ENCODE data around the gene MYORG. TPM values are rescaled to one million over a fixed set of nuclear protein-coding genes. Genes with fewer than 3 reads are reported as not detected.

Gene MYORG
- total RNA-seq, 4 donors from 2014 or later = 42.0 to 113 (median 66.3) TPM

DNA sequence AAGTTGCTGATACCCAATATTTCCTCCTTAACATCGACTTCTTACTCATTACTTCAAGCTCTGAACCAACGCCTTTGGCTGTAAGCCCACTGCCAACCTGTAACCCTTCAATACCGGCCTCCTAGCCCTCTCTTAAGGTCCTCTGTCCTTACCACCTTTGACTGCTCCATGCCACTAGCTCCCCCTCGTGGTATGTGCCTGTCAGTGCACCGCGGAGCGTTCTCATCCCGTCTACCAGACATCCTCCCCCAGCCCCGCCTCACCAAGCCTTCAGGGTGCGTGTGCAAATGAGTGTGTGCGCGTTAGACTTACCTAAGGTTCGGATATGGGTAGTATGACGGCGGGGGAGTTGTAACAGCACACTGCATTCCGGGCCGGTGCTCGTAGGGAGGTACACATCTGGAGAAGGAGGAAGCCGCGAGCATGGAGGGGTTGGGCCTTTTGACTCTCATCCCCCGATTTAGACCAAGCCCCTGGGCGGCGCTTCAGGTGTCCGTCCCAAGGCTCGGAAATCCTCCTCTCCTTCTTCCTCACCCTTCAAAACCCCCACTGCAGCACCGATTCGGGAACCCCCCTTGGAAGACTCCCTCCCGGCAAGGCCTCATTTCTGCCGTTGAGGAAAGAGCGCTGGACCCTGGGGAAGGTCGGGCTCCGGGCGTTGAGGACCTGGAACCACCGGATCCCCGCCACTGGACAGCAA lies 2.8 kb upstream of the MYORG start:
- Histone ChIP-seq H3K27me3 (no peaks in the 10 kb centered on the region), H3K4me3 (peak overlapping the region; percentile 3 to 45 (median 28)), H3K9me3 (no peaks in the 10 kb centered on the region), H3K4me1 (peaks cover 17 to 37% (median 31%) of the 10 kb centered on the region in 4 donors), H3K36me3 (no peaks in the 10 kb centered on the region), H3K27ac (peak overlapping the region; percentile 74 to 86 (median 78))
- DNase-seq = peak; percentile 94
- 10% methylated on average over 35 of the region's 35 CpGs; no CpG with 5 or more reads in 1 of the 2 donors for WGBS, 2 donors (ENCODE audit: low coverage in 1 of 2)
- in situ Hi-C loops (cut with MboI; ENCODE audit: low pct_ligation_motif_present in 1 of 4, low pct_unique_long_range_greater_than_20kb in 1 of 4, low sequenced_read_pairs in 3 of 4) (loop anchor here in 1 of 4 donors (10.0 kb wide), 1 partner anchor 45 kb away; no protein-coding TSS in a partner anchor), intact Hi-C loops (cut with DNase I; ENCODE audit: low total_unique reads) (loop anchor here (2.0 to 5.0 kb wide), 2 partner anchors 47 to 252 kb away; partner anchors contain the start of gene DCAF12)
- TF ChIP-seq POLR2AphosphoS5 (IDR thresholded peaks at IDR 0.05) (peak in 2 of 3 donors; percentile 28 to 47), POLR2A (IDR thresholded peaks at IDR 0.05) (peak; percentile 41), EP300 (IDR thresholded peaks at IDR 0.05; ENCODE audit: low read depth) (no peak)
- TF ChIP-seq, protein P1, sequence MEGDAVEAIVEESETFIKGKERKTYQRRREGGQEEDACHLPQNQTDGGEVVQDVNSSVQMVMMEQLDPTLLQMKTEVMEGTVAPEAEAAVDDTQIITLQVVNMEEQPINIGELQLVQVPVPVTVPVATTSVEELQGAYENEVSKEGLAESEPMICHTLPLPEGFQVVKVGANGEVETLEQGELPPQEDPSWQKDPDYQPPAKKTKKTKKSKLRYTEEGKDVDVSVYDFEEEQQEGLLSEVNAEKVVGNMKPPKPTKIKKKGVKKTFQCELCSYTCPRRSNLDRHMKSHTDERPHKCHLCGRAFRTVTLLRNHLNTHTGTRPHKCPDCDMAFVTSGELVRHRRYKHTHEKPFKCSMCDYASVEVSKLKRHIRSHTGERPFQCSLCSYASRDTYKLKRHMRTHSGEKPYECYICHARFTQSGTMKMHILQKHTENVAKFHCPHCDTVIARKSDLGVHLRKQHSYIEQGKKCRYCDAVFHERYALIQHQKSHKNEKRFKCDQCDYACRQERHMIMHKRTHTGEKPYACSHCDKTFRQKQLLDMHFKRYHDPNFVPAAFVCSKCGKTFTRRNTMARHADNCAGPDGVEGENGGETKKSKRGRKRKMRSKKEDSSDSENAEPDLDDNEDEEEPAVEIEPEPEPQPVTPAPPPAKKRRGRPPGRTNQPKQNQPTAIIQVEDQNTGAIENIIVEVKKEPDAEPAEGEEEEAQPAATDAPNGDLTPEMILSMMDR (IDR thresholded peaks at IDR 0.05) = peak; percentile 96 to 99 (median 98)

GRCh38 chr9:34378376-34379060 lies 1.8 kb upstream of the MYORG start:
- intact Hi-C loops (cut with DNase I; ENCODE audit: low total_unique reads) (loop anchor here (2.0 kb wide), 1 partner anchor 46 kb away; no protein-coding TSS in a partner anchor), in situ Hi-C loops (cut with MboI; ENCODE audit: low pct_ligation_motif_present in 1 of 4, low pct_unique_long_range_greater_than_20kb in 1 of 4, low sequenced_read_pairs in 3 of 4) (no loop called here)
- Histone ChIP-seq H3K4me3 (no peak overlapping the region), H3K27me3 (no peaks in the 10 kb centered on the region), H3K27ac (peak overlapping the region in 1 of 4 donors; percentile 76), H3K9me3 (no peaks in the 10 kb centered on the region), H3K4me1 (peaks cover 20 to 44% (median 39%) of the 10 kb centered on the region in 4 donors), H3K36me3 (no peaks in the 10 kb centered on the region)
- no peak for TF ChIP-seq POLR2AphosphoS5 (IDR thresholded peaks at IDR 0.05)
- TF ChIP-seq, protein P1 (IDR thresholded peaks at IDR 0.05) = no peak
- no peak for DNase-seq
- 88 to 97% methylated on average over 3 of the region's 3 CpGs for WGBS, 2 donors (ENCODE audit: low coverage in 1 of 2)

GRCh38 chr9:34377404-34377746 lies 677 bp upstream of the MYORG start:
- H3K27ac ChIP-seq = peak overlapping the region; percentile 90 to 95 (median 91)
- 5 to 6% methylated on average over 3 to 21 of the region's 21 CpGs for WGBS, 2 donors (ENCODE audit: low coverage in 1 of 2)
- H3K4me1 ChIP-seq = peaks cover 20 to 44% (median 39%) of the 10 kb centered on the region in 4 donors
- peaks cover 0 to 3% (median 1%) of the 10 kb centered on the region in 4 donors for H3K36me3 ChIP-seq
- TF ChIP-seq EP300 (IDR thresholded peaks at IDR 0.05; ENCODE audit: low read depth) = no peak
- no peak for TF ChIP-seq POLR2A (IDR thresholded peaks at IDR 0.05)
- TF ChIP-seq, protein P1 (IDR thresholded peaks at IDR 0.05) = no peak
- no peak for TF ChIP-seq POLR2AphosphoS5 (IDR thresholded peaks at IDR 0.05)
- in situ Hi-C loops (cut with MboI; ENCODE audit: low pct_ligation_motif_present in 1 of 4, low pct_unique_long_range_greater_than_20kb in 1 of 4, low sequenced_read_pairs in 3 of 4) (no loop called here), intact Hi-C loops (cut with DNase I; ENCODE audit: low total_unique reads) (no loop called here)
- H3K4me3 ChIP-seq = peak overlapping the region; percentile 56 to 85 (median 64)
- H3K9me3 ChIP-seq = no peaks in the 10 kb centered on the region
- DNase-seq = peak; percentile 57
- H3K27me3 ChIP-seq = no peaks in the 10 kb centered on the region

DNA sequence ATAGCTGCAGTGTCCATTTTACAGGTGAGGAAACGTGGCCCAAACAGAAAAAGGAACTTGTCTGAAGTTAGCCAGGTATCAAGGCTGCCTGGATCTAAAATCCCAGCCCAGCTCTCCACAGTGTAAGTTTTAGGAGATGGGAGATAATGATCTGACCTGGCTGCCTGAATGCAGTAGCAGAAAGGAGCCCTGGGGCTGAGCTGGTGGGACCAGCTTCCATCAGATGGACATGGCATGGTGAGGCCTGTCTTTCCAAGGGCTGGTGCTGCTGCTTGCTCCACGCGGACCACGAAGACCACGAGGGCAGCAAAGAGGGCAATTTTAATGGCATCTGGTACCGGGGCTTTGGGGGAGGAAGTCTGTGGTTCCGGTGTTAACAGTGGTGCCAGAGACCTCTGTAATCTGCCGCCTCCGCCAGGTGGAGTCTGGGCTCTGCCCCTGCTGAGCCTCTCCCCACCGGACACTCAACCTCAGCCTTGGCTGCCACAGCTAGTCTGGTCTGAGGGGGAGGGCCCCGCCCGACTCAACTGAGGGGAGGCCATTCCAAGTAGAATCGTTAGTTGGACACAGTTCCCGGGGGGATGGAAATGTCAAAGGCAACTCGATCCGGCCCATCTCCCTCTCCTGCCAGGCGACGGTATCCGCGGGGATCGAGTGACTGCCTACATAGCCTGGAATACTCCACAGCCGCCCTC lies 650 bp downstream of the MYORG start:
- TF ChIP-seq POLR2AphosphoS5 (IDR thresholded peaks at IDR 0.05) (peak in 1 of 3 donors; percentile 17), POLR2A (IDR thresholded peaks at IDR 0.05) (no peak), EP300 (IDR thresholded peaks at IDR 0.05; ENCODE audit: low read depth) (no peak)
- TF ChIP-seq, protein P1 (IDR thresholded peaks at IDR 0.05) = peak; percentile 26 to 62 (median 33)
- in situ Hi-C loops (cut with MboI; ENCODE audit: low pct_ligation_motif_present in 1 of 4, low pct_unique_long_range_greater_than_20kb in 1 of 4, low sequenced_read_pairs in 3 of 4) (no loop called here), intact Hi-C loops (cut with DNase I; ENCODE audit: low total_unique reads) (no loop called here)
- Histone ChIP-seq H3K27me3 (no peaks in the 10 kb centered on the region), H3K27ac (peak overlapping the region; percentile 90 to 95 (median 91)), H3K4me1 (peaks cover 16 to 40% (median 35%) of the 10 kb centered on the region in 4 donors), H3K36me3 (peaks cover 0 to 17% (median 5%) of the 10 kb centered on the region in 4 donors), H3K9me3 (no peaks in the 10 kb centered on the region), H3K4me3 (peak overlapping the region; percentile 56 to 85 (median 64))
- WGBS, 2 donors (ENCODE audit: low coverage in 1 of 2) = 13% methylated on average over 3 to 15 of the region's 22 CpGs
- DNase-seq = peak; percentile 77

Data from transverse colon (tissue), 4 donors.